Loucy (cell line): ENCODE measurements around the gene FHIP1A.

Experiments
- CTCF ChIP-seq: fragments of 200-600 bp; sonication (generic); conservative IDR thresholded peaks from 2 replicates; pipeline ENCODE4 v1.5.1; 2014; ENCODE audit warnings: mild to moderate bottlenecking, antibody characterized with exemption, low read length
- EZH2phosphoT487 ChIP-seq: fragments of 200-600 bp; IDR thresholded peaks from 2 replicates; pipeline ENCODE4 v1.6.1; 2018; ENCODE audit warnings: antibody characterized with exemption, mild to moderate bottlenecking, moderate library complexity, borderline replicate concordance

- TF ChIP-seq EZH2phosphoT487, result no peak
- TF ChIP-seq CTCF, result no peak
Measured at GRCh38 chr4:151409470-151410313, 716 bp downstream of the FHIP1A start.
